DND-41 (cell line): ENCODE measurements around the gene RUNX2.

ENCODE experiments used
- EZH2 ChIP-seq: IDR thresholded peaks from 3 replicates; pipeline ENCODE4 v1.6.1; 2012; ENCODE audit warnings: borderline replicate concordance, low read depth, mild to moderate bottlenecking, moderate library complexity, low read length, inconsistent platforms; ENCODE audit not compliant: severe bottlenecking
- TF ChIP-seq, protein P1 (sequence below): IDR thresholded peaks from 2 replicates; pipeline ENCODE4 v1.5.1; 2012; ENCODE audit warnings: borderline replicate concordance, low read length, moderate library complexity, mild to moderate bottlenecking; ENCODE audit not compliant: poor library complexity, severe bottlenecking; ENCODE audit errors: extremely low read depth

DNA sequence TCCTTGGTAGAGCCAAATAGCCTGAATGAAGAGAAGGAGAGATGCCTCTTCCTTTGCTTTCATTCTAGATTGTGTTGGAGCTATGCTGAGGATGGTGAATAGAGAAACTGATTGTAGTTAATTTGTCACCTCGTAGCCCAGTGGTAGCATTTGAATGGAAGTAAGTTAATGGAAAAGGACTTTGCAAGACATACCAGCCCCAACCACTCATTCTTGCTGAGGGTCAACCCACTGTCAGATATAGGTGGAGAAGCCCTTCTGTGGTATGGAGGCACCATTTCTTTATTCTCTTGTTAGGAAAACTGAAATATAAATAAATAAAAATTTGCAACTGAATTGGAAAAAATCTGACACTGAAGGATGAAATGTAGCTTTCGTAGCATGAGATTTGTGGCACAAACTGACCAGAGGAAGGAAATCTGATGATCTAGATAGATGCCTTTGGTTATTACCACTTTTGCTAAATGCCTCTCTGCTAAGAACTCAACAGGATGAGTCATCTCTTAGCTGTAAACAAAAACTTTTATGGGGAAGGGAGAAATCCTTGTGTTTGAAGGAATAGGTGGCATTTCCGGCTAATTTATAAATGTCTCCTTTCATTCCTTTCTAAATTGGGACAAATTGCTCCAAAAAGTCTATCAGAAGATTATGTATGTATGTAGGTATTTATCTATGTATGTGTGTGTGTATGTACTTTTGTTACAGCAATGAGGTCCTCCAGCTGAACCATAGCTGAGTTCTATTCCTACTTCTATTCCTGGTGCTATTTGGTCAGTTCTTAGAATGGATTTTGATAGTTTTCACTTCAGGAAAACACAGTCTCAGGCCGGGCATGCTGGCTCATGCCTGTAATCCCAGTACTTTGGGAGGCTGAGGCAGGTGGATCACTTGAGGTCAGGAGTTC, 126.1 kb downstream of the RUNX2 start:
- TF ChIP-seq, protein P1, sequence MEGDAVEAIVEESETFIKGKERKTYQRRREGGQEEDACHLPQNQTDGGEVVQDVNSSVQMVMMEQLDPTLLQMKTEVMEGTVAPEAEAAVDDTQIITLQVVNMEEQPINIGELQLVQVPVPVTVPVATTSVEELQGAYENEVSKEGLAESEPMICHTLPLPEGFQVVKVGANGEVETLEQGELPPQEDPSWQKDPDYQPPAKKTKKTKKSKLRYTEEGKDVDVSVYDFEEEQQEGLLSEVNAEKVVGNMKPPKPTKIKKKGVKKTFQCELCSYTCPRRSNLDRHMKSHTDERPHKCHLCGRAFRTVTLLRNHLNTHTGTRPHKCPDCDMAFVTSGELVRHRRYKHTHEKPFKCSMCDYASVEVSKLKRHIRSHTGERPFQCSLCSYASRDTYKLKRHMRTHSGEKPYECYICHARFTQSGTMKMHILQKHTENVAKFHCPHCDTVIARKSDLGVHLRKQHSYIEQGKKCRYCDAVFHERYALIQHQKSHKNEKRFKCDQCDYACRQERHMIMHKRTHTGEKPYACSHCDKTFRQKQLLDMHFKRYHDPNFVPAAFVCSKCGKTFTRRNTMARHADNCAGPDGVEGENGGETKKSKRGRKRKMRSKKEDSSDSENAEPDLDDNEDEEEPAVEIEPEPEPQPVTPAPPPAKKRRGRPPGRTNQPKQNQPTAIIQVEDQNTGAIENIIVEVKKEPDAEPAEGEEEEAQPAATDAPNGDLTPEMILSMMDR: no peak
- no peak for TF ChIP-seq EZH2
